PC-9 (cell line): ENCODE data around the gene MRGPRX2. TPM values are rescaled to one million over a fixed set of nuclear protein-coding genes. Genes with fewer than 3 reads are reported as not detected.

Experiments
- BruUV-seq: library from RNA; stranded (reverse); fragments of 400-500 nt; replicated peaks from 2 replicates; lab custom pipeline; 2021; lab: Mats Ljungman, UMichigan
- CTCF ChIA-PET: fragments of 300-600 bp; sonication (Branson Sonifier 250); formaldehyde crosslinking; loops from one replicate; lab custom pipeline; 2022; ENCODE audit warnings: antibody characterized with exemption; lab: Charles Lee
- POLR2A ChIA-PET: fragments of 300-600 bp; sonication (Branson Sonifier 250); formaldehyde crosslinking; loops from one replicate; lab custom pipeline; 2022; ENCODE audit warnings: antibody characterized with exemption; ENCODE audit not compliant: unreplicated experiment; lab: Charles Lee
- DNase-seq, 2 experiments: peaks; one replicate each; pipeline versions ENCODE4 v3.0.0 to v3.0.0-alpha.2; 2015 to 2022; ENCODE audit warnings: mixed read lengths in 1 of 2
- H2AFZ ChIP-seq: fragments of 200-600 bp; sonication (generic); 2 replicates; pipeline ENCODE4 v1.8.1; 2017; ENCODE audit warnings: antibody characterized with exemption
- H3F3A ChIP-seq: fragments of 200-600 bp; sonication (generic); 2 replicates; pipeline ENCODE4 v1.8.1; 2017; ENCODE audit warnings: antibody characterized with exemption, mild to moderate bottlenecking, low read depth; ENCODE audit not compliant: insufficient read depth
- H3K27ac ChIP-seq: fragments of 200-600 bp; sonication (generic); 2 replicates; pipeline ENCODE4 v1.6.1; 2016; ENCODE audit warnings: mixed run types
- H3K27me3 ChIP-seq: fragments of 200-600 bp; sonication (generic); 2 replicates; pipeline ENCODE4 v1.6.1; 2016; ENCODE audit warnings: low read depth, mixed run types; ENCODE audit not compliant: insufficient read depth
- H3K36me3 ChIP-seq: fragments of 200-600 bp; sonication (generic); 2 replicates; pipeline ENCODE4 v1.6.1; 2016; ENCODE audit warnings: low read depth, mixed run types
- H3K4me1 ChIP-seq: fragments of 200-600 bp; sonication (generic); replicated peaks from 2 replicates; pipeline ENCODE4 v1.6.1; 2016; ENCODE audit warnings: mixed run types; ENCODE audit not compliant: insufficient read depth
- H3K4me2 ChIP-seq: fragments of 200-600 bp; sonication (generic); 2 replicates; pipeline ENCODE4 v1.6.1; 2017; ENCODE audit warnings: mixed run types
- H3K4me3 ChIP-seq: fragments of 200-600 bp; sonication (generic); 2 replicates; pipeline ENCODE4 v1.6.1; 2016; ENCODE audit warnings: mixed run types
- H3K79me2 ChIP-seq: fragments of 200-600 bp; sonication (generic); 2 replicates; pipeline ENCODE4 v1.6.1; 2017; ENCODE audit warnings: low read depth, mixed run types
- H3K9me2 ChIP-seq: fragments of 200-600 bp; sonication (generic); 2 replicates; pipeline ENCODE4 v1.8.1; 2017; ENCODE audit warnings: mild to moderate bottlenecking; ENCODE audit not compliant: insufficient read depth
- H3K9me3 ChIP-seq: fragments of 200-600 bp; sonication (generic); 2 replicates; pipeline ENCODE4 v1.8.1; 2016; ENCODE audit warnings: low read depth; ENCODE audit not compliant: insufficient read depth
- H4K20me1 ChIP-seq: fragments of 200-600 bp; sonication (generic); 2 replicates; pipeline ENCODE4 v1.8.1; 2017; ENCODE audit not compliant: insufficient read depth
- CTCF ChIP-seq: fragments of 200-600 bp; sonication (generic); conservative IDR thresholded peaks from 2 replicates; pipeline ENCODE4 v1.6.1; 2017; ENCODE audit warnings: mixed run types, antibody characterized with exemption, mild to moderate bottlenecking, moderate library complexity
- EZH2 ChIP-seq: fragments of 200-600 bp; sonication (generic); IDR thresholded peaks from 2 replicates; pipeline ENCODE4 v1.8.0; 2017; ENCODE audit warnings: antibody characterized with exemption, low read depth
- intact Hi-C: fragments of 100-400 bp; cut with micrococcal nuclease; formaldehyde crosslinking; loops from one replicate; pipeline ENCODE4 v1.10.0; 2022; ENCODE audit not compliant: unreplicated experiment
- total RNA-seq: library from RNA; stranded (reverse); gene quantifications from 2 replicates; pipeline ENCODE4 v1.2.3, GENCODE V29; 2021

Gene MRGPRX2
- total RNA-seq, 1 experiment from 2014 or later: not detected

- no peak overlapping the region for H3K27ac ChIP-seq
- H3K27me3 ChIP-seq: peaks cover 34% of the 10 kb centered on the region
- H3K4me2 ChIP-seq: no peak overlapping the region
- H3K4me3 ChIP-seq: no peak overlapping the region
- no peaks in the 10 kb centered on the region for H3K9me3 ChIP-seq
- DNase-seq: no peak
- intact Hi-C loops: no loop called here
- POLR2A ChIA-PET: interaction anchor here (0.6 kb wide), 1 partner anchor 7 kb away, joined by 10 read pairs; no protein-coding TSS in a partner anchor
- CTCF ChIA-PET: no interaction called here
- H3K36me3 ChIP-seq: no peaks in the 10 kb centered on the region
- no peaks in the 10 kb centered on the region for H3K9me2 ChIP-seq
- no TSS peak for BruUV-seq
- H3K4me1 ChIP-seq: no peaks in the 10 kb centered on the region
- no peak overlapping the region for H2AFZ ChIP-seq
- H3K79me2 ChIP-seq: no peaks in the 10 kb centered on the region
- no peaks in the 10 kb centered on the region for H4K20me1 ChIP-seq
- no peaks in the 10 kb centered on the region for H3F3A ChIP-seq
- no peak for TF ChIP-seq EZH2
- TF ChIP-seq CTCF: no peak
Measured at GRCh38 chr11:19059833-19060232, 684 bp downstream of the MRGPRX2 start.

GRCh38 chr11:19055905-19056304 is 4.6 kb downstream of the MRGPRX2 start:
- BruUV-seq: no TSS peak

GRCh38 chr11:19055016-19055415 is 5.5 kb downstream of the MRGPRX2 start:
- no peak overlapping the region for H3K4me2 ChIP-seq
- H3K79me2 ChIP-seq: no peaks in the 10 kb centered on the region
- intact Hi-C loops: no loop called here
- H3K36me3 ChIP-seq: no peaks in the 10 kb centered on the region
- H3K4me1 ChIP-seq: 0 out of 2 replicates have a peak, but pooled peaks cover 8% of the 10 kb centered on the region
- ChIA-PET CTCF (no interaction called here), POLR2A (no interaction called here)
- H3K9me2 ChIP-seq: no peaks in the 10 kb centered on the region
- no peak overlapping the region for H3K27ac ChIP-seq
- H3K4me3 ChIP-seq: no peak overlapping the region
- H3K9me3 ChIP-seq: no peaks in the 10 kb centered on the region; the same call in 1 of the 2 replicates
- H3F3A ChIP-seq: peaks cover 5% of the 10 kb centered on the region; the same call in 1 of the 2 replicates
- no peak for DNase-seq
- peaks cover 19% of the 10 kb centered on the region for H3K27me3 ChIP-seq
- no peak overlapping the region for H2AFZ ChIP-seq
- TF ChIP-seq CTCF: no peak
- TF ChIP-seq EZH2: no peak
- BruUV-seq: no TSS peak
- H4K20me1 ChIP-seq: no peaks in the 10 kb centered on the region

More at GRCh38 chr11:19055905-19056304, 4.6 kb downstream of the MRGPRX2 start:
- H3K4me2 ChIP-seq: no peak overlapping the region
- H3K4me3 ChIP-seq: no peak overlapping the region
- 0 out of 2 replicates have a peak, but pooled peaks cover 8% of the 10 kb centered on the region for H3K4me1 ChIP-seq
- DNase-seq: no peak
- H3K36me3 ChIP-seq: no peaks in the 10 kb centered on the region
- H2AFZ ChIP-seq: no peak overlapping the region
- H3K9me2 ChIP-seq: no peaks in the 10 kb centered on the region
- POLR2A ChIA-PET: no interaction called here
- H4K20me1 ChIP-seq: no peaks in the 10 kb centered on the region
- TF ChIP-seq EZH2 (no peak), CTCF (no peak)
- H3F3A ChIP-seq: peaks cover 5% of the 10 kb centered on the region; the same call in 1 of the 2 replicates
- H3K9me3 ChIP-seq: no peaks in the 10 kb centered on the region
- intact Hi-C loops: no loop called here
- CTCF ChIA-PET: no interaction called here
- no peak overlapping the region for H3K27ac ChIP-seq
- H3K27me3 ChIP-seq: peaks cover 23% of the 10 kb centered on the region
- no peaks in the 10 kb centered on the region for H3K79me2 ChIP-seq
